HepG2 (cell line): Measurements from ENCODE around the gene SPRR5. TPM values are rescaled to one million over a fixed set of nuclear protein-coding genes. Genes with fewer than 3 reads are reported as not detected.

Experiments
- ATAC-seq: fragments of 200-7000 bp; cut with Tn5 transposase; 3 replicates; pipeline ENCODE4 v1.9.1; 2020; ENCODE audit warnings: mild to moderate bottlenecking, moderate library complexity
- BruUV-seq: library from RNA; stranded (reverse); fragments of 400-500 nt; replicated peaks from 2 replicates; lab custom pipeline; 2021; lab: Mats Ljungman, UMichigan
- CTCF ChIA-PET: fragments of 300-600 bp; formaldehyde crosslinking; extraction: SDS; loops from one replicate; lab custom pipeline; 2021; ENCODE audit warnings: low total read pairs, inconsistent platforms, low intra/inter-chr PET ratio; lab: Yijun Ruan, JAX
- POLR2A ChIA-PET: fragments of 350-600 bp; sonication (Branson Sonifier 250); formaldehyde crosslinking; loops from one replicate; lab custom pipeline; 2020; ENCODE audit warnings: antibody characterized with exemption, inconsistent platforms; lab: Yijun Ruan, JAX
- DNase-seq: peaks from one replicate; pipeline ENCODE4 v3.0.0-alpha.2; 2015; ENCODE audit warnings: low spot score
- FAIRE-seq: peaks from 3 replicates; lab custom pipeline; 2011; peaks lifted over from hg19 to GRCh38; lab: Jason Lieb, UNC
- H2AFZ ChIP-seq: one replicate; pipeline ENCODE4 v1.6.1; 2011; ENCODE audit warnings: low read length, inconsistent platforms
- H3K27ac ChIP-seq: fragments of 300-600 bp; 3 replicates; pipeline ENCODE4 v1.8.0; 2011; ENCODE audit warnings: mixed run types, mild to moderate bottlenecking, mixed read lengths, low read length, inconsistent platforms; ENCODE audit not compliant: insufficient read depth; ENCODE audit errors: extremely low read length
- H3K27me3 ChIP-seq, 2 experiments: fragments of 200-600 bp in 1 of 2; 2 replicates in 1 of 2; 3 replicates in 1 of 2; pipeline versions ENCODE4 v1.6.0 to v1.8.0; 2011; ENCODE audit warnings: low read length in 2 of 2, mild to moderate bottlenecking in 2 of 2, moderate library complexity in 2 of 2, inconsistent platforms in 1 of 2; ENCODE audit not compliant: insufficient read depth in 2 of 2, control insufficient read depth in 1 of 2
- H3K36me3 ChIP-seq, 2 experiments: fragments of 200-600 bp in 1 of 2; replicated peaks in 1 of 2; 2 replicates in 1 of 2; 3 replicates in 1 of 2; pipeline versions ENCODE4 v1.5.1 to v1.8.0; 2011; ENCODE audit warnings: low read length in 2 of 2, inconsistent platforms in 1 of 2; ENCODE audit not compliant: insufficient read depth in 2 of 2, control insufficient read depth in 1 of 2
- H3K4me1 ChIP-seq: 2 replicates; pipeline ENCODE4 v1.5.1; 2012; ENCODE audit warnings: low read length, inconsistent platforms; ENCODE audit not compliant: insufficient read depth
- H3K4me2 ChIP-seq: 2 replicates; pipeline ENCODE4 v1.6.0; 2011; ENCODE audit warnings: low read depth, low read length, inconsistent platforms
- H3K4me3 ChIP-seq, 3 experiments: fragments of 200-600 bp in 1 of 3; sonication (generic), shearing (Covaris generic) in 1 of 3; replicated peaks in 1 of 3; 2 replicates each; pipeline ENCODE4 v1.5.1; 2011 to 2016; ENCODE audit warnings: low read length in 3 of 3, inconsistent platforms in 2 of 3, low read depth in 2 of 3, mild to moderate bottlenecking in 2 of 3, control low read depth in 1 of 3, mixed read lengths in 1 of 3; ENCODE audit not compliant: insufficient read depth in 1 of 3
- H3K79me2 ChIP-seq: one replicate; pipeline ENCODE4 v1.6.1; 2011; ENCODE audit warnings: low read length, inconsistent platforms; ENCODE audit not compliant: insufficient read depth
- H3K9ac ChIP-seq: 2 replicates; pipeline ENCODE4 v1.6.0; 2011; ENCODE audit warnings: mild to moderate bottlenecking, low read depth, low read length, inconsistent platforms; ENCODE audit not compliant: insufficient read depth
- H3K9me3 ChIP-seq: 2 replicates; pipeline ENCODE4 v1.5.1; 2012; ENCODE audit warnings: mild to moderate bottlenecking, low read length
- H4K20me1 ChIP-seq: 2 replicates; pipeline ENCODE4 v1.6.0; 2011; ENCODE audit warnings: inconsistent platforms, mild to moderate bottlenecking, low read length, moderate library complexity; ENCODE audit not compliant: insufficient read depth
- ADNP ChIP-seq: sonication (generic); formaldehyde crosslinking; IDR thresholded peaks from 2 replicates; pipeline ENCODE4 v1.4.0; 2020; ENCODE audit warnings: missing genetic modification reagents
- POLR2AphosphoS5 ChIP-seq: IDR thresholded peaks from 2 replicates; pipeline ENCODE4 v1.6.1; 2012; ENCODE audit warnings: low read depth, low read length
- RNF2 ChIP-seq: fragments of 450-650 bp; conservative IDR thresholded peaks from 2 replicates; pipeline ENCODE4 v1.6.1; 2016; ENCODE audit warnings: low read depth
- TAF1 ChIP-seq: sonication (generic); formaldehyde crosslinking; IDR thresholded peaks from 2 replicates; pipeline ENCODE4 v1.4.0; 2020; ENCODE audit warnings: missing genetic modification reagents
- TGIF2 ChIP-seq: IDR thresholded peaks from 2 replicates; pipeline ENCODE4 v1.6.1; 2016; ENCODE audit warnings: control low read depth, missing compliant biosample characterization
- ZFP36L1 ChIP-seq: sonication (generic); formaldehyde crosslinking; IDR thresholded peaks from 2 replicates; pipeline ENCODE4 v1.8.0; 2022; ENCODE audit warnings: mild to moderate bottlenecking, missing genetic modification reagents, moderate library complexity
- ZFP36L2 ChIP-seq: sonication (generic); formaldehyde crosslinking; IDR thresholded peaks from 2 replicates; pipeline ENCODE4 v1.4.0; 2020; ENCODE audit warnings: missing genetic modification reagents
- ZFP62 ChIP-seq: sonication (generic); formaldehyde crosslinking; IDR thresholded peaks from 2 replicates; pipeline ENCODE4 v1.4.0; 2020; ENCODE audit warnings: missing genetic modification reagents
- ZNF138 ChIP-seq: sonication (generic); formaldehyde crosslinking; IDR thresholded peaks from 2 replicates; pipeline ENCODE4 v1.5.0; 2020; ENCODE audit warnings: mild to moderate bottlenecking, low read depth, missing genetic modification reagents
- ZNF292 ChIP-seq: sonication (generic); formaldehyde crosslinking; IDR thresholded peaks from 2 replicates; pipeline ENCODE4 v1.8.1; 2022; ENCODE audit warnings: mild to moderate bottlenecking, low read depth, missing genetic modification reagents, borderline replicate concordance
- ZNF335 ChIP-seq: sonication (generic); formaldehyde crosslinking; IDR thresholded peaks from 2 replicates; pipeline ENCODE4 v1.4.0; 2020; ENCODE audit warnings: missing genetic modification reagents
- ZNF564 ChIP-seq: sonication (generic); formaldehyde crosslinking; IDR thresholded peaks from 2 replicates; pipeline ENCODE4 v1.8.1; 2023; ENCODE audit warnings: mild to moderate bottlenecking, missing genetic modification reagents
- WGBS: methylation state at CpG from one replicate; pipeline ENCODE4 v1.1.6; 2017; ENCODE audit warnings: low lambda C conversion rate; 5-methylcytosine and 5-hydroxymethylcytosine counted together
- in situ Hi-C: cut with HindIII; loops from 2 replicates; pipeline ENCODE4 v1.10.0; 2017; ENCODE audit warnings: low pct_unique_long_range_greater_than_20kb; ENCODE audit not compliant: extremely low pct_ligation_motif_present
- intact Hi-C: fragments of 100-400 bp; cut with micrococcal nuclease; formaldehyde crosslinking; loops from one replicate; pipeline ENCODE4 v1.10.0; 2022; ENCODE audit not compliant: unreplicated experiment
- polyA plus RNA-seq, 8 experiments: library from polyadenylated mRNA; depleted of rRNA in 3 of 8; stranded (reverse) in 7 of 8; unstranded in 1 of 8; fragments of >200 nt; fragmentation: Illumina TruSeq in 4 of 8; extraction: Trizol in 4 of 8; gene quantifications; 2 replicates each; pipeline versions ENCODE4 v1.2.1 to v1.2.3, GENCODE V29; 2011 to 2016; ENCODE audit warnings: low read depth in 4 of 8, missing spikeins in 1 of 8, mixed read lengths in 1 of 8; ENCODE audit not compliant: insufficient read depth in 1 of 8
- total RNA-seq, 5 experiments: library from RNA; depleted of rRNA; stranded (reverse); fragments of >200 nt; fragmentation: Illumina TruSeq; extraction: Trizol; gene quantifications; 2 replicates each; pipeline ENCODE4 v1.2.3, GENCODE V29; 2016; ENCODE audit warnings: low read depth in 1 of 5
- TF ChIP-seq, protein P1 (sequence below): sonication (generic); formaldehyde crosslinking; IDR thresholded peaks from 2 replicates; pipeline ENCODE4 v1.8.1; 2023; ENCODE audit warnings: missing genetic modification reagents, inconsistent platforms, borderline replicate concordance
- TF ChIP-seq, protein P2 (sequence below): sonication (generic); formaldehyde crosslinking; IDR thresholded peaks from 2 replicates; pipeline ENCODE4 v1.4.0; 2020; ENCODE audit warnings: missing genetic modification reagents
- TF ChIP-seq, protein P3 (sequence below): sonication (generic); formaldehyde crosslinking; IDR thresholded peaks from 2 replicates; pipeline ENCODE4 v1.4.0; 2020; ENCODE audit warnings: missing genetic modification reagents
- TF ChIP-seq, protein P4 (sequence below): sonication (generic); formaldehyde crosslinking; IDR thresholded peaks from 2 replicates; pipeline ENCODE4 v1.5.0; 2020; ENCODE audit warnings: mild to moderate bottlenecking, missing genetic modification reagents, moderate library complexity

SPRR5 gene
- total and polyA plus RNA-seq, 2 of the 13 experiments (the other 11 are each of a cell fraction or from before 2014, with no cell fraction given), result not detected

DNA sequence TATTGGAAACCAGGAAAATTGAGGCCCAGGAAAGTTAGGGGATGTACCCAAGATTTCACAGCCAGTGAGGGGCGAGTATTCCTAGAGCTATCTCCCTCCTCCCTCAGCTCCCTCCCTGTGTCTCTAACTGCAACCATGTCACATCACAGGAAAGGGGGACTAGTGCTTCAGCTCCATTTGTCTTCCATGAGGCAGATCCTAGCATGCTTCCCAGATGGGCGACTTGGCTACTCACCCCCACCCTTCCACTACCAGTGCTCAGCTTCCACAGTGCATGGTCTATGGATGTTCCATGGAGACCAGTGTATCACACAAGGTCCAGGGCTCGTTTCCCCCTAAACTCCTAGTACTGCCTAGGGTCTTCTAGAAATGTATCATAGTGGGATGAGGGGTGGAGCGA is 18.8 kb downstream of the SPRR5 start:
- DNase-seq, result no peak
- no peak overlapping the region for H3K9ac ChIP-seq
- intact Hi-C loops (no loop called here), in situ Hi-C loops (no loop called here)
- no peaks in the 10 kb centered on the region; a peak in 1 of 5 replicates for H3K27me3 ChIP-seq
- no peaks in the 10 kb centered on the region for H3K4me1 ChIP-seq
- ChIA-PET CTCF (no interaction called here), POLR2A (no interaction called here)
- H3K27ac ChIP-seq, result no peak overlapping the region
- H3K4me3 ChIP-seq, result no peak overlapping the region
- no peaks in the 10 kb centered on the region for H4K20me1 ChIP-seq
- no peak for ATAC-seq
- no peaks in the 10 kb centered on the region for H3K36me3 ChIP-seq
- no peak overlapping the region for H2AFZ ChIP-seq
- no peaks in the 10 kb centered on the region for H3K9me3 ChIP-seq
- no peak for FAIRE-seq
- WGBS, result 1% methylated on average over 4 of the region's 4 CpGs
- TF ChIP-seq, protein P1, sequence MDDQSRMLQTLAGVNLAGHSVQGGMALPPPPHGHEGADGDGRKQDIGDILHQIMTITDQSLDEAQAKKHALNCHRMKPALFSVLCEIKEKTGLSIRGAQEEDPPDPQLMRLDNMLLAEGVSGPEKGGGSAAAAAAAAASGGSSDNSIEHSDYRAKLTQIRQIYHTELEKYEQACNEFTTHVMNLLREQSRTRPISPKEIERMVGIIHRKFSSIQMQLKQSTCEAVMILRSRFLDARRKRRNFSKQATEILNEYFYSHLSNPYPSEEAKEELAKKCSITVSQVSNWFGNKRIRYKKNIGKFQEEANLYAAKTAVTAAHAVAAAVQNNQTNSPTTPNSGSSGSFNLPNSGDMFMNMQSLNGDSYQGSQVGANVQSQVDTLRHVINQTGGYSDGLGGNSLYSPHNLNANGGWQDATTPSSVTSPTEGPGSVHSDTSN (CRISPR knock-in tag), result no peak
- TF ChIP-seq RNF2 (no peak), ZNF564 (no peak), ZFP36L1 (CRISPR knock-in tag) (no peak), ZNF335 (CRISPR knock-in tag) (no peak), ZNF138 (CRISPR knock-in tag) (no peak), POLR2AphosphoS5 (no peak), ZFP36L2 (CRISPR knock-in tag) (no peak), ZFP62 (CRISPR knock-in tag) (no peak), TAF1 (CRISPR knock-in tag) (no peak), ADNP (no peak), ZNF292 (CRISPR knock-in tag) (no peak), TGIF2 (CRISPR knock-in tag) (no peak)
- TF ChIP-seq, protein P2, sequence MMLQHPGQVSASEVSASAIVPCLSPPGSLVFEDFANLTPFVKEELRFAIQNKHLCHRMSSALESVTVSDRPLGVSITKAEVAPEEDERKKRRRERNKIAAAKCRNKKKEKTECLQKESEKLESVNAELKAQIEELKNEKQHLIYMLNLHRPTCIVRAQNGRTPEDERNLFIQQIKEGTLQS (CRISPR knock-in tag), result no peak
- TF ChIP-seq, protein P3, sequence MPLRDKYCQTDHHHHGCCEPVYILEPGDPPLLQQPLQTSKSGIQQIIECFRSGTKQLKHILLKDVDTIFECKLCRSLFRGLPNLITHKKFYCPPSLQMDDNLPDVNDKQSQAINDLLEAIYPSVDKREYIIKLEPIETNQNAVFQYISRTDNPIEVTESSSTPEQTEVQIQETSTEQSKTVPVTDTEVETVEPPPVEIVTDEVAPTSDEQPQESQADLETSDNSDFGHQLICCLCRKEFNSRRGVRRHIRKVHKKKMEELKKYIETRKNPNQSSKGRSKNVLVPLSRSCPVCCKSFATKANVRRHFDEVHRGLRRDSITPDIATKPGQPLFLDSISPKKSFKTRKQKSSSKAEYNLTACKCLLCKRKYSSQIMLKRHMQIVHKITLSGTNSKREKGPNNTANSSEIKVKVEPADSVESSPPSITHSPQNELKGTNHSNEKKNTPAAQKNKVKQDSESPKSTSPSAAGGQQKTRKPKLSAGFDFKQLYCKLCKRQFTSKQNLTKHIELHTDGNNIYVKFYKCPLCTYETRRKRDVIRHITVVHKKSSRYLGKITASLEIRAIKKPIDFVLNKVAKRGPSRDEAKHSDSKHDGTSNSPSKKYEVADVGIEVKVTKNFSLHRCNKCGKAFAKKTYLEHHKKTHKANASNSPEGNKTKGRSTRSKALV (CRISPR knock-in tag), result no peak
- TF ChIP-seq, protein P4, sequence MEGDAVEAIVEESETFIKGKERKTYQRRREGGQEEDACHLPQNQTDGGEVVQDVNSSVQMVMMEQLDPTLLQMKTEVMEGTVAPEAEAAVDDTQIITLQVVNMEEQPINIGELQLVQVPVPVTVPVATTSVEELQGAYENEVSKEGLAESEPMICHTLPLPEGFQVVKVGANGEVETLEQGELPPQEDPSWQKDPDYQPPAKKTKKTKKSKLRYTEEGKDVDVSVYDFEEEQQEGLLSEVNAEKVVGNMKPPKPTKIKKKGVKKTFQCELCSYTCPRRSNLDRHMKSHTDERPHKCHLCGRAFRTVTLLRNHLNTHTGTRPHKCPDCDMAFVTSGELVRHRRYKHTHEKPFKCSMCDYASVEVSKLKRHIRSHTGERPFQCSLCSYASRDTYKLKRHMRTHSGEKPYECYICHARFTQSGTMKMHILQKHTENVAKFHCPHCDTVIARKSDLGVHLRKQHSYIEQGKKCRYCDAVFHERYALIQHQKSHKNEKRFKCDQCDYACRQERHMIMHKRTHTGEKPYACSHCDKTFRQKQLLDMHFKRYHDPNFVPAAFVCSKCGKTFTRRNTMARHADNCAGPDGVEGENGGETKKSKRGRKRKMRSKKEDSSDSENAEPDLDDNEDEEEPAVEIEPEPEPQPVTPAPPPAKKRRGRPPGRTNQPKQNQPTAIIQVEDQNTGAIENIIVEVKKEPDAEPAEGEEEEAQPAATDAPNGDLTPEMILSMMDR (CRISPR knock-in tag), result no peak
- BruUV-seq, result no TSS peak
- H3K79me2 ChIP-seq, result no peaks in the 10 kb centered on the region
- H3K4me2 ChIP-seq, result no peak overlapping the region
